GM12873 (cell line): ENCODE results near the gene LEPR.

Source experiments
- CTCF ChIP-seq: IDR thresholded peaks from 2 replicates; pipeline ENCODE4 v1.5.1; 2012; ENCODE audit warnings: low read depth, mild to moderate bottlenecking, moderate library complexity, low read length, control low read depth; ENCODE audit not compliant: insufficient read depth; ENCODE audit errors: missing control alignments

The LEPR gene

GRCh38 chr1:65388908-65389695 lies 31.4 kb upstream of the LEPR start:
- TF ChIP-seq CTCF: no peak

- TF ChIP-seq CTCF: no peak
These were observed 28.0 kb upstream of the LEPR start for GRCh38 chr1:65392497-65392896.

- no peak for TF ChIP-seq CTCF
These were observed 27.1 kb upstream of the LEPR start for GRCh38 chr1:65393347-65393746.

- no peak for TF ChIP-seq CTCF
These were observed 26.5 kb upstream of the LEPR start for GRCh38 chr1:65393928-65394327.

GRCh38 chr1:65395887-65396612 lies 24.4 kb upstream of the LEPR start:
- TF ChIP-seq CTCF: no peak

- TF ChIP-seq CTCF: no peak
These were observed 22.4 kb upstream of the LEPR start for GRCh38 chr1:65398083-65398482.

- TF ChIP-seq CTCF: no peak
These were observed 21.5 kb upstream of the LEPR start for GRCh38 chr1:65399003-65399402.
